Keratinocyte (primary cell): ENCODE measurements around the gene ACADM. TPM values are rescaled to one million over a fixed set of nuclear protein-coding genes. Genes with fewer than 3 reads are reported as not detected.
A peak's percentile ranks its signal among the peaks of the same experiment; 100 is the strongest.

Experiments used
- DNase-seq: peaks from one replicate; pipeline ENCODE4 v3.0.0-alpha.2; 2011; ENCODE audit warnings: low read depth, missing footprints, low spot score
- FAIRE-seq: peaks from 2 replicates; lab custom pipeline; 2011; peaks lifted over from hg19 to GRCh38; lab: Jason Lieb, UNC
- H2AFZ ChIP-seq: 2 replicates; pipeline ENCODE4 v1.6.0; 2012; ENCODE audit warnings: low read length, control low read depth, inconsistent platforms; ENCODE audit not compliant: control insufficient read depth
- H3K27ac ChIP-seq: 2 replicates; pipeline ENCODE4 v1.5.1; 2011; ENCODE audit warnings: low read length; ENCODE audit not compliant: control insufficient read depth, insufficient read depth
- H3K27me3 ChIP-seq: 3 replicates; pipeline ENCODE4 v1.6.0; 2011; ENCODE audit warnings: low read length; ENCODE audit not compliant: control insufficient read depth, insufficient read depth; ENCODE audit errors: extremely low read depth
- H3K36me3 ChIP-seq, 2 experiments: 2 replicates in 1 of 2; 3 replicates in 1 of 2; pipeline ENCODE4 v1.5.1; 2011; ENCODE audit warnings: low read length in 2 of 2, mild to moderate bottlenecking in 1 of 2; ENCODE audit not compliant: control insufficient read depth in 2 of 2, insufficient read depth in 2 of 2; ENCODE audit errors: extremely low read depth in 1 of 2
- H3K4me1 ChIP-seq: 3 replicates; pipeline ENCODE4 v1.5.1; 2011; ENCODE audit warnings: low read length; ENCODE audit not compliant: control insufficient read depth, insufficient read depth; ENCODE audit errors: extremely low read depth
- H3K4me2 ChIP-seq: 3 replicates; pipeline ENCODE4 v1.6.0; 2011; ENCODE audit warnings: low read depth, low read length; ENCODE audit not compliant: control insufficient read depth, insufficient read depth; ENCODE audit errors: extremely low read depth
- H3K4me3 ChIP-seq, 3 experiments: fragments of 200-600 bp in 1 of 3; sonication (generic) in 1 of 3; 2 replicates in 2 of 3; 3 replicates in 1 of 3; pipeline ENCODE4 v1.5.1; 2011 to 2016; ENCODE audit warnings: low read length in 3 of 3, mild to moderate bottlenecking in 3 of 3, control low read depth in 2 of 3, inconsistent platforms in 1 of 3, low read depth in 1 of 3, mixed read lengths in 1 of 3, mixed run types in 1 of 3, moderate library complexity in 1 of 3; ENCODE audit not compliant: control insufficient read depth in 2 of 3, insufficient read depth in 2 of 3; ENCODE audit errors: extremely low read depth in 1 of 3
- H3K79me2 ChIP-seq: 2 replicates; pipeline ENCODE4 v1.6.0; 2012; ENCODE audit warnings: low read length; ENCODE audit not compliant: control insufficient read depth, insufficient read depth
- H3K9ac ChIP-seq: 3 replicates; pipeline ENCODE4 v1.6.0; 2011; ENCODE audit warnings: low read length; ENCODE audit not compliant: control insufficient read depth, insufficient read depth; ENCODE audit errors: extremely low read depth
- H3K9me1 ChIP-seq: 3 replicates; pipeline ENCODE4 v1.6.0; 2011; ENCODE audit warnings: low read length; ENCODE audit not compliant: control insufficient read depth, insufficient read depth; ENCODE audit errors: extremely low read depth
- H3K9me3 ChIP-seq: 2 replicates; pipeline ENCODE4 v1.5.1; 2012; ENCODE audit warnings: low read depth, low read length; ENCODE audit not compliant: control insufficient read depth
- H4K20me1 ChIP-seq: 3 replicates; pipeline ENCODE4 v1.6.0; 2011; ENCODE audit warnings: low read length; ENCODE audit not compliant: control insufficient read depth, insufficient read depth; ENCODE audit errors: extremely low read depth
- CTCF ChIP-seq, 3 experiments: IDR thresholded peaks in 1 of 3; conservative IDR thresholded peaks in 1 of 3; optimal IDR thresholded peaks in 1 of 3; 2 replicates in 2 of 3; 3 replicates in 1 of 3; pipeline versions ENCODE3 to v1.5.1; 2011; ENCODE audit warnings: low read length in 3 of 3, mild to moderate bottlenecking in 3 of 3, moderate library complexity in 2 of 3, control low read depth in 1 of 3, inconsistent platforms in 1 of 3; ENCODE audit not compliant: insufficient read depth in 2 of 3; ENCODE audit errors: extremely low read depth in 1 of 3
- EZH2 ChIP-seq: IDR thresholded peaks from one replicate; pipeline ENCODE4 v1.6.1; 2012; ENCODE audit warnings: inconsistent platforms, mild to moderate bottlenecking, low read length, moderate library complexity
- dilution Hi-C: fragments of 300-500 bp; cut with MboI; formaldehyde crosslinking; loops from one replicate; pipeline ENCODE4 v1.7.0; 2020; ENCODE audit warnings: low sequenced_read_pairs; ENCODE audit not compliant: extremely low pct_ligation_motif_present
- polyA plus RNA-seq, 5 experiments: library from polyadenylated mRNA; depleted of rRNA in 3 of 5; stranded (reverse) in 3 of 5; stranded (forward) in 1 of 5; unstranded in 1 of 5; fragments of >200 nt; gene quantifications; 1 replicate in 1 of 5; 2 replicates in 3 of 5; 3 replicates in 1 of 5; pipeline versions ENCODE4 v1.2.1 to v1.2.3, GENCODE V29; 2011 to 2012; ENCODE audit warnings: missing spikeins in 2 of 5, low read depth in 1 of 5, low replicate concordance in 1 of 5

Gene ACADM
- polyA plus RNA-seq, 1 donor (not counting 4 experiments of a cell fraction or from before 2014, with no cell fraction given), result 52.2 TPM

GRCh38 chr1:75785983-75786853, 61.7 kb downstream of the ACADM start, which contains the start of gene RABGGTB:
RABGGTB (plus strand) TSS chr1:75786256; CDS start chr1:75786272, 16 bp downstream.
- TF ChIP-seq EZH2 (no peak), CTCF (optimal IDR thresholded peaks at IDR 0.05 in 1 of 3, IDR thresholded peaks at IDR 0.05 in 1 of 3, conservative IDR thresholded peaks at IDR 0.05 in 1 of 3; ENCODE audit: extremely low read depth in 1 of 3, insufficient read depth in 2 of 3, low read length in 3 of 3) (no peak)
- Histone ChIP-seq H3K36me3 (peaks cover 6 to 26% of the 10 kb centered on the region in 2 experiments), H4K20me1 (peaks cover 18% of the 10 kb centered on the region), H3K4me3 (peak within 1 kb of the TSS; percentile 65 to 83 (median 80)), H2AFZ (peak within 1 kb of the TSS; percentile 94), H3K9me1 (no peaks in the 10 kb centered on the region), H3K9ac (peak within 1 kb of the TSS; percentile 90), H3K4me1 (peaks cover 20% of the 10 kb centered on the region), H3K27ac (peak within 1 kb of the TSS; percentile 88), H3K9me3 (no peaks in the 10 kb centered on the region), H3K79me2 (peaks cover 51% of the 10 kb centered on the region), H3K4me2 (peak within 1 kb of the TSS; percentile 96), H3K27me3 (no peaks in the 10 kb centered on the region)
- FAIRE-seq, result peak; percentile 77
- DNase-seq, result peak; percentile 80
- dilution Hi-C loops, result no loop called here

GRCh38 chr1:75786901-75787493, 62.5 kb downstream of the ACADM start:
- Histone ChIP-seq H3K27ac (peak overlapping the region; percentile 88), H3K9me1 (no peaks in the 10 kb centered on the region), H3K36me3 (peaks cover 9 to 32% of the 10 kb centered on the region in 2 experiments), H4K20me1 (peaks cover 24% of the 10 kb centered on the region), H3K9me3 (no peaks in the 10 kb centered on the region), H3K79me2 (peaks cover 56% of the 10 kb centered on the region), H3K27me3 (no peaks in the 10 kb centered on the region), H2AFZ (no peak overlapping the region), H3K4me2 (peak overlapping the region; percentile 92), H3K9ac (peak overlapping the region; percentile 90), H3K4me3 (peak overlapping the region; percentile 65 to 83 (median 80)), H3K4me1 (peaks cover 20% of the 10 kb centered on the region)
- FAIRE-seq (no peak), DNase-seq (no peak)
- dilution Hi-C loops, result no loop called here
- TF ChIP-seq EZH2 (no peak), CTCF (optimal IDR thresholded peaks at IDR 0.05 in 1 of 3, IDR thresholded peaks at IDR 0.05 in 1 of 3, conservative IDR thresholded peaks at IDR 0.05 in 1 of 3; ENCODE audit: extremely low read depth in 1 of 3, insufficient read depth in 2 of 3, low read length in 3 of 3) (no peak)
